HG03558 (cell line): ENCODE data around the gene IKZF5.
A peak's percentile ranks its signal among the peaks of the same experiment; 100 is the strongest.

Experiments
- ATAC-seq: cut with Tn5 transposase; IDR thresholded peaks from one replicate; pipeline ENCODE4 v1.9.1; 2021; ENCODE audit warnings: moderate number of reproducible peaks; ENCODE audit not compliant: unreplicated experiment; ENCODE audit errors: extremely low read depth

The IKZF5 gene

DNA sequence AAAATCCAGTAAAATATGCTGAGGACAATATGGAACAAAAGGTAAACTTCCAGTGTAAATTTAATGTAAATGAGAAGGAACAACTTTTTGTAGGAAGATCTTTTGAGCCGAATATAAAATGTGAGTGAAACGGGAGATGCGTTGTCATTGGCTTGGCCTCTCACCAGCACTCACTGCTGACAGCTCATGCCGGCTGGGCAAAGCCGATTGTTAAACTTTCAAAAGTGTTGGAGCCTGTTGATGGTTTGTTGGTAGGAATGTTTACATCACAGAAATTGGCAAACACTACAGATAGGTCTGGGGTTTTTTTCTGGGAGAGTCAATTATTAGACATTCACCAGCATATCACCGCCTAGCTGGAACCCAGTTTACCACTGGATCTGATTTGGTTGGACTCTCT lies 22.3 kb downstream of the IKZF5 start:
- no peak for ATAC-seq

DNA sequence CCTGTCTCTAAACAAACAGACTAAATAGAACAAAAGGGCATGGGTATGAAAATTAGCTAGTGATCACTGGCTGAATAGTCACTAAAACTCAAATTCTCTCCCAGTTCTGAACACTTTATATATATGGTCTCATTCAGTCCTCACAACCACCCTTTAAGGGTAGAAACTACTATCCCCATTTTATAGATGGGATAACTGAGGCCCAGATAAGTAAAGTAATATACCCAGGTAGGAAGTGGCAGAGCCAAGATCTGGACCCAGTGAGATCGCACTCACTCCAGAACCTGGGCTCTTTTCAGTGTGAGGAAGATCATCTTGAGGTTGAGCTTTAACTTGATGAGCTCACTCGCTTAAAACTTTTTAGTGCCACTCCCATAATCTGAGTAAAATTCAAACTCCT lies 23.9 kb downstream of the IKZF5 start:
- no peak for ATAC-seq

GRCh38 chr10:122983898-122984297 lies 24.7 kb downstream of the IKZF5 start:
- ATAC-seq: no peak

- ATAC-seq: no peak
Observed at GRCh38 chr10:122981066-122981464, 27.5 kb downstream of the IKZF5 start.

- peak; percentile 86 for ATAC-seq
Observed at GRCh38 chr10:122980209-122981065, 28.2 kb downstream of the IKZF5 start, which contains the start of gene PSTK. PSTK (plus strand) TSS chr10:122980401; CDS start chr10:122980480, 79 bp downstream.

- ATAC-seq: no peak
Observed at GRCh38 chr10:122974543-122975064, 34.0 kb downstream of the IKZF5 start.

DNA sequence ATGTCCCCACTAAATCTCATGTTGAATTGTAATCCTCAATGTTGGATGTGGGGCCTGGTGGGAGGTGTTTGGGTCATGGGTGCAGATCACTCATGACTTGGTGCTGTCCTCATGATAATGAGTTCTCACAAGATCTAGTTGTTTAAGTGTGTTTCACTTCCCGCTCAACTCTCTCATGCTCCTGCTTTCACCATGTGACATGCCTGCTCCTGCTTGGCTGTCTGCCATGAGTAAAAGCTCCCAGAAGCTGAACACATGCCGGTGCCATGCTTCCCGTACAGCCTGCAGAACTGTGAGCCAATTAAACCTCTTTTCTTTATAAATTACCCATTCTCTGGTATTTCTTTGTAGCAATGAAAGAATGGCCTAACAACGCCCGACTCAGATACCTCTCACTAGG lies 34.6 kb downstream of the IKZF5 start:
- ATAC-seq: no peak

- no peak for ATAC-seq
Observed at GRCh38 chr10:122968698-122969097, 39.9 kb downstream of the IKZF5 start.

- ATAC-seq: no peak
Observed at GRCh38 chr10:122966879-122967278, 41.7 kb downstream of the IKZF5 start.

DNA sequence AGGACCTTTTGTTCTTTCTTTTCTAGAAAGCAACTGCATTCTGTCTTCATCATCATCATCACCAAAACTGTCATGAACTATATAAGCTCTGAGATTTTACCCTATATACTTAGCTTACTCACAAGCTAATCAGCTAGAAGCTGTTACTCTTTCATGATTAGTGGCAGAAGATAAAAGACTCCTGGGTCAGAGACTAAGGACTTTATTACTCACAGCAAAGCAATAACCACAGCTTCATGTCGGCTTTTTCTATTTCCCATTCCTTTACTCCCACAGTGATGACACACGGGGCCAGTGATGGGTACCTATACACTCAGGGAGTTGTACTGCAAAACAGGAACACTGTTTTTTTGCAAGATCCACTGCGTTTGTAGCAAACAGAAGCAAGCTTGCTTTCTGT lies 46.2 kb downstream of the IKZF5 start:
- ATAC-seq: no peak

- ATAC-seq: no peak
Observed at GRCh38 chr10:122957474-122957873, 51.1 kb downstream of the IKZF5 start.

GRCh38 chr10:122955892-122956291 lies 52.7 kb downstream of the IKZF5 start:
- ATAC-seq: no peak

- no peak for ATAC-seq
Observed at GRCh38 chr10:122954731-122955050, 53.9 kb downstream of the IKZF5 start.

DNA sequence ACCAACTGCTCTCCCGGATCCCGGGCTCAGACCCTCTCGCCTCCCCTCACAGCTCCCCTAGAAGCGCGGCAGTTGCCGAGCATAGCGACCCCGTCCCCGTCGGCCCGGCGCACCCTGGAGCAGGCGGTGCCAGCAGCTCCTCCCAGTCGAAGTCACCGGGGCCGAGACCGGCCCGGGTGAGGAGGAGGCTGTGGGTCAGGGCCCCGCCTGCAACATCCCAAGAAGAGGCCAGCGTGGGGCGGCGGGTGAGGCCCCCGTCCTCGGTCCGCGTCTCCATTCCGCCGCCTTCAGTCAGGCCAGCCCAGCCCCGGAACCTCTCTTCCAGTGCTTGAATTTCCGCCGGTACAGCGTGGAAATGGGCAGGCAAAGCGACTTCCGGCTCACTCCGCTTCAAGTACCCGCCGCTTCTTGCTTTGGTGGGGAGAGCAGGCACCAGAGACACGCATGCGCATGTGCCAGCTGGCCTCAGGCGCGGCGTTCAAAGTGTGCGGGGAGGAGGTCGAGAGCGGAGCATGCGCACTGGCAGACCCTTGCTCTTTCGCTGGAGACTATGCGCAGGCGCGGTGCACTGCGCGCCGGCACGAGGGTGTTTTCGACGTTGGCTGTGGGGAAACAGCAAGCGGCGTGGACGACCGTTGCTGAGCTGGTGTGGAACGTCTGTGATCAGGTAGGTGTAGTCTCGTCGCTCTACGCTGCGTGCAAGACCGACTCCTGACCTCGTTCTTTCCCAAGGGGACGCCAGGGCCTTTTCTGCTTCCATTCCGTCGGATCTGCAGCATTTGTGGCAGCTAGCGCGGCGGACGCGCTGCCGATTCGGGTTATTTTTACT lies 54.5 kb downstream of the IKZF5 start, which contains the start of gene C10orf88:
Gene C10orf88, minus strand, starts transcription at position 326 of the 829 bp plus-strand sequence. Its CDS starts 49 bp downstream, at position 277.
- peak; percentile 92 for ATAC-seq

GRCh38 chr10:122949296-122949695 lies 59.3 kb downstream of the IKZF5 start:
- no peak for ATAC-seq
